ENCODE results near the gene SLC22A1.

Gene SLC22A1

GRCh38 chr6:160190081-160190480, 68.5 kb downstream of the SLC22A1 start:
- Histone ChIP-seq H3K4me3 (ENCODE audit: low read length in 2 of 2) (no peak overlapping the region), H3K9ac (ENCODE audit: low read depth in 1 of 2, low read length in 2 of 2) (no peak overlapping the region), H3K4me1 (ENCODE audit: control insufficient read depth in 2 of 2, insufficient read depth in 2 of 2, low read length in 2 of 2) (no peaks in the 10 kb centered on the region), H3K9me3 (ENCODE audit: control insufficient read depth in 2 of 2, low read length in 2 of 2) (peaks cover 0 to 5% of the 10 kb centered on the region in 2 donors), H3K36me3 (ENCODE audit: control insufficient read depth in 2 of 2, insufficient read depth in 2 of 2, low read length in 2 of 2) (no peaks in the 10 kb centered on the region), H3K27ac (ENCODE audit: low read depth in 2 of 2, low read length in 2 of 2) (no peak overlapping the region), H3K27me3 (ENCODE audit: control insufficient read depth in 2 of 2, insufficient read depth in 2 of 2, low read length in 2 of 2) (no peaks in the 10 kb centered on the region)

- peaks cover 0 to 5% of the 10 kb centered on the region in 2 donors for H3K9me3 ChIP-seq (ENCODE audit: control insufficient read depth in 2 of 2, low read length in 2 of 2)
- no peak overlapping the region for H3K27ac ChIP-seq (ENCODE audit: low read depth in 2 of 2, low read length in 2 of 2)
- H3K36me3 ChIP-seq (ENCODE audit: control insufficient read depth in 2 of 2, insufficient read depth in 2 of 2, low read length in 2 of 2): no peaks in the 10 kb centered on the region
- no peaks in the 10 kb centered on the region for H3K4me1 ChIP-seq (ENCODE audit: control insufficient read depth in 2 of 2, insufficient read depth in 2 of 2, low read length in 2 of 2)
- H3K27me3 ChIP-seq (ENCODE audit: control insufficient read depth in 2 of 2, insufficient read depth in 2 of 2, low read length in 2 of 2): no peaks in the 10 kb centered on the region
- no peak overlapping the region for H3K9ac ChIP-seq (ENCODE audit: low read depth in 1 of 2, low read length in 2 of 2)
- H3K4me3 ChIP-seq (ENCODE audit: low read length in 2 of 2): no peak overlapping the region
Measured at GRCh38 chr6:160190973-160191372, 69.4 kb downstream of the SLC22A1 start.

DNA sequence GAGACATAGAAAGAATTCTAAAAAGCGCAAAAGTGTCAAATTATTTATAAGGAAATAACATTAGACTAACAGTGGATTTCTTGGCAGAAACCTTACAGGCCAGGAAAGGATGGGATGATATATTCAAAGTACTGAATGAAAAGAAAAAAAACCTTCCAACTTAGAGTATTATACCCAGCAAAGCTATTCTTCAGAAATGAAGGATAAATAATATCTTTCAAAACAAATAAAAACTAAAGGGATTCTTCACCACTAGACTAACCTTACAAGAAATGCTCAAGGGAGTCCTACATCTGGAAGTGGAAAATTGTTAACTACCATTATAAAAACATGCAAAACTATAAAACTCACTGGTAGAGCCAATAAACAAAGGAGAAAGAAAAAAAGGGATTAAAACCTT, 71.2 kb downstream of the SLC22A1 start:
- Histone ChIP-seq H3K27ac (ENCODE audit: low read depth in 2 of 2, low read length in 2 of 2) (no peak overlapping the region), H3K9me3 (ENCODE audit: control insufficient read depth in 2 of 2, low read length in 2 of 2) (peaks cover 0 to 5% of the 10 kb centered on the region in 2 donors), H3K4me3 (ENCODE audit: low read length in 2 of 2) (no peak overlapping the region), H3K4me1 (ENCODE audit: control insufficient read depth in 2 of 2, insufficient read depth in 2 of 2, low read length in 2 of 2) (no peaks in the 10 kb centered on the region), H3K36me3 (ENCODE audit: control insufficient read depth in 2 of 2, insufficient read depth in 2 of 2, low read length in 2 of 2) (no peaks in the 10 kb centered on the region), H3K9ac (ENCODE audit: low read depth in 1 of 2, low read length in 2 of 2) (no peak overlapping the region), H3K27me3 (ENCODE audit: control insufficient read depth in 2 of 2, insufficient read depth in 2 of 2, low read length in 2 of 2) (no peaks in the 10 kb centered on the region)

- no peaks in the 10 kb centered on the region for H3K27me3 ChIP-seq (ENCODE audit: control insufficient read depth in 2 of 2, insufficient read depth in 2 of 2, low read length in 2 of 2)
- no peak overlapping the region for H3K9ac ChIP-seq (ENCODE audit: low read depth in 1 of 2, low read length in 2 of 2)
- H3K4me1 ChIP-seq (ENCODE audit: control insufficient read depth in 2 of 2, insufficient read depth in 2 of 2, low read length in 2 of 2): peaks cover 4 to 6% of the 10 kb centered on the region in 2 donors
- no peak overlapping the region for H3K4me3 ChIP-seq (ENCODE audit: low read length in 2 of 2)
- H3K9me3 ChIP-seq (ENCODE audit: control insufficient read depth in 2 of 2, low read length in 2 of 2): peaks cover 0 to 5% of the 10 kb centered on the region in 2 donors
- no peaks in the 10 kb centered on the region for H3K36me3 ChIP-seq (ENCODE audit: control insufficient read depth in 2 of 2, insufficient read depth in 2 of 2, low read length in 2 of 2)
- H3K27ac ChIP-seq (ENCODE audit: low read depth in 2 of 2, low read length in 2 of 2): no peak overlapping the region
Measured at GRCh38 chr6:160194808-160195207, 73.2 kb downstream of the SLC22A1 start.

DNA sequence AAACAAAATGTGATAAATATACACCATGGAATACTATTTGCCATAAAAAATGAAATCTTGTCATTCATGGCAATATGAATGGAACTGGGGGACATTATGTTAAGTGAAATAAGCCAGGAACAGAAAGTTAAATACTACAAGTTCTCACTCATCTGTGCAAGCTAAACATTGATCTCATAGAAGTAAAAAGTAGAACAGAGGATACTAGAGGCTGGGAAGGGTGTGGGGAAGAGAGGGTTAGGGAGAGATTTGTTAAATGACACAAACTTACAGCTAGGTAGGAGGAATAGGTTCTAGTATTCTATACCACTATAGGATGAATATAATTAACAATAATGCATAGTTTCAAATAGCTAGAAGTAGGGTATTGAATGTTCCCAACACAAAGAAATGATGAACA, 76.0 kb downstream of the SLC22A1 start:
- peaks cover 4 to 6% of the 10 kb centered on the region in 2 donors for H3K4me1 ChIP-seq (ENCODE audit: control insufficient read depth in 2 of 2, insufficient read depth in 2 of 2, low read length in 2 of 2)
- peaks cover 0 to 5% of the 10 kb centered on the region in 2 donors for H3K9me3 ChIP-seq (ENCODE audit: control insufficient read depth in 2 of 2, low read length in 2 of 2)
- H3K4me3 ChIP-seq (ENCODE audit: low read length in 2 of 2): no peak overlapping the region
- no peak overlapping the region for H3K9ac ChIP-seq (ENCODE audit: low read depth in 1 of 2, low read length in 2 of 2)
- H3K36me3 ChIP-seq (ENCODE audit: control insufficient read depth in 2 of 2, insufficient read depth in 2 of 2, low read length in 2 of 2): no peaks in the 10 kb centered on the region
- H3K27ac ChIP-seq (ENCODE audit: low read depth in 2 of 2, low read length in 2 of 2): no peak overlapping the region
- H3K27me3 ChIP-seq (ENCODE audit: control insufficient read depth in 2 of 2, insufficient read depth in 2 of 2, low read length in 2 of 2): no peaks in the 10 kb centered on the region

GRCh38 chr6:160198606-160199211, 77.1 kb downstream of the SLC22A1 start:
- Histone ChIP-seq H3K9ac (ENCODE audit: low read depth in 1 of 2, low read length in 2 of 2) (peak overlapping the region; percentile 18 to 44), H3K4me1 (ENCODE audit: control insufficient read depth in 2 of 2, insufficient read depth in 2 of 2, low read length in 2 of 2) (peaks cover 4 to 9% of the 10 kb centered on the region in 2 donors), H3K36me3 (ENCODE audit: control insufficient read depth in 2 of 2, insufficient read depth in 2 of 2, low read length in 2 of 2) (no peaks in the 10 kb centered on the region), H3K27me3 (ENCODE audit: control insufficient read depth in 2 of 2, insufficient read depth in 2 of 2, low read length in 2 of 2) (no peaks in the 10 kb centered on the region), H3K9me3 (ENCODE audit: control insufficient read depth in 2 of 2, low read length in 2 of 2) (no peaks in the 10 kb centered on the region), H3K4me3 (ENCODE audit: low read length in 2 of 2) (peak overlapping the region; percentile 14 to 59), H3K27ac (ENCODE audit: low read depth in 2 of 2, low read length in 2 of 2) (peak overlapping the region; percentile 74 to 80)

GRCh38 chr6:160201061-160201460, 79.4 kb downstream of the SLC22A1 start:
- no peak overlapping the region for H3K27ac ChIP-seq (ENCODE audit: low read depth in 2 of 2, low read length in 2 of 2)
- H3K36me3 ChIP-seq (ENCODE audit: control insufficient read depth in 2 of 2, insufficient read depth in 2 of 2, low read length in 2 of 2): no peaks in the 10 kb centered on the region
- no peak overlapping the region for H3K9ac ChIP-seq (ENCODE audit: low read depth in 1 of 2, low read length in 2 of 2)

GRCh38 chr6:160202411-160202810, 80.8 kb downstream of the SLC22A1 start:
- Histone ChIP-seq H3K4me1 (ENCODE audit: control insufficient read depth in 2 of 2, insufficient read depth in 2 of 2, low read length in 2 of 2) (peaks cover 4 to 18% of the 10 kb centered on the region in 2 donors), H3K27ac (ENCODE audit: low read depth in 2 of 2, low read length in 2 of 2) (no peak overlapping the region), H3K4me3 (ENCODE audit: low read length in 2 of 2) (no peak overlapping the region), H3K36me3 (ENCODE audit: control insufficient read depth in 2 of 2, insufficient read depth in 2 of 2, low read length in 2 of 2) (no peaks in the 10 kb centered on the region), H3K9ac (ENCODE audit: low read depth in 1 of 2, low read length in 2 of 2) (no peak overlapping the region), H3K27me3 (ENCODE audit: control insufficient read depth in 2 of 2, insufficient read depth in 2 of 2, low read length in 2 of 2) (no peaks in the 10 kb centered on the region), H3K9me3 (ENCODE audit: control insufficient read depth in 2 of 2, low read length in 2 of 2) (no peaks in the 10 kb centered on the region)

More at GRCh38 chr6:160201061-160201460, 79.4 kb downstream of the SLC22A1 start:
- no peaks in the 10 kb centered on the region for H3K27me3 ChIP-seq (ENCODE audit: control insufficient read depth in 2 of 2, insufficient read depth in 2 of 2, low read length in 2 of 2)
- H3K4me1 ChIP-seq (ENCODE audit: control insufficient read depth in 2 of 2, insufficient read depth in 2 of 2, low read length in 2 of 2): peaks cover 4 to 18% of the 10 kb centered on the region in 2 donors
- H3K9me3 ChIP-seq (ENCODE audit: control insufficient read depth in 2 of 2, low read length in 2 of 2): no peaks in the 10 kb centered on the region
- H3K4me3 ChIP-seq (ENCODE audit: low read length in 2 of 2): no peak overlapping the region

DNA sequence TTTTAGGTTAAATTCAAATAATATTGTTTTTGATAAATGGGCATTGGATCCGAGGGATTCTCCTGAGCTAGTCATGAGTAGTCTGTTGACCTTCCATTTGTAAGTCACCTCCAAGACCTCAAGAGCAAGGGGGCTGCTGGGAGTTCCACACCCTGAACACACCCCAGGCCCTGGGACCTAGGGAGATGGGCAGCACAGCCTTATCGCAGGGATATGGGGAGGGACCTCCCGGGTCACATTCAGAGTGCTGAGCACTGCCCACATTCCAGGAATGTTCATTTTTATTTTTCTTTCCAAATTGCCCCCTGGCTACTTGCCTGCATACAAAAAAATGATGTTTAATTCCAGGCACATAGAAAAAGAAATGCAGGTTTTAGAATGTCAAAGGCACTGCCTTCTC, 81.5 kb downstream of the SLC22A1 start:
- H3K4me1 ChIP-seq (ENCODE audit: control insufficient read depth in 2 of 2, insufficient read depth in 2 of 2, low read length in 2 of 2): peaks cover 4 to 18% of the 10 kb centered on the region in 2 donors
- H3K36me3 ChIP-seq (ENCODE audit: control insufficient read depth in 2 of 2, insufficient read depth in 2 of 2, low read length in 2 of 2): no peaks in the 10 kb centered on the region
- H3K4me3 ChIP-seq (ENCODE audit: low read length in 2 of 2): no peak overlapping the region
- no peaks in the 10 kb centered on the region for H3K27me3 ChIP-seq (ENCODE audit: control insufficient read depth in 2 of 2, insufficient read depth in 2 of 2, low read length in 2 of 2)
- no peaks in the 10 kb centered on the region for H3K9me3 ChIP-seq (ENCODE audit: control insufficient read depth in 2 of 2, low read length in 2 of 2)
- peak overlapping the region; percentile 9 to 45 for H3K27ac ChIP-seq (ENCODE audit: low read depth in 2 of 2, low read length in 2 of 2)
- no peak overlapping the region for H3K9ac ChIP-seq (ENCODE audit: low read depth in 1 of 2, low read length in 2 of 2)

DNA sequence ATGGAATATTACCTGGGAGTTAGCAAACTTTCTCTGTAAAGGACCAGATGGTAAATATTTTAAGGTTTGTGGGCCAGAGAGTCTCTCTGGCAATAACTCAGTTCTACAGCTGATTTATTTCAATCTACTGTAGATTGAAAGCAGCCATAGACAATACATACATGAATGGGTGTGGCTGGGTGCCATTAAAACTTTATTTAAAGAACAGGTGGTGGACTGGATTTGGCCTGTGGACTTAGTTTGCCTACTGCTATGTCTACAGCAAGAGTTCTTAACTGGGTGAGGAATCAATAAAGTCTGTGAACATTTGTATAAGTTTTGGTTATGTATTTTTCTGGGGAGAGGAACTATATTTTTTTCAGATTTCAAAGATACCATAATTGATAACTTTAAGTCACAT, 81.9 kb downstream of the SLC22A1 start:
- Histone ChIP-seq H3K9ac (ENCODE audit: low read depth in 1 of 2, low read length in 2 of 2) (no peak overlapping the region), H3K36me3 (ENCODE audit: control insufficient read depth in 2 of 2, insufficient read depth in 2 of 2, low read length in 2 of 2) (no peaks in the 10 kb centered on the region), H3K9me3 (ENCODE audit: control insufficient read depth in 2 of 2, low read length in 2 of 2) (no peaks in the 10 kb centered on the region), H3K27me3 (ENCODE audit: control insufficient read depth in 2 of 2, insufficient read depth in 2 of 2, low read length in 2 of 2) (no peaks in the 10 kb centered on the region), H3K27ac (ENCODE audit: low read depth in 2 of 2, low read length in 2 of 2) (peak overlapping the region; percentile 9 to 45), H3K4me1 (ENCODE audit: control insufficient read depth in 2 of 2, insufficient read depth in 2 of 2, low read length in 2 of 2) (peaks cover 4 to 16% of the 10 kb centered on the region in 2 donors), H3K4me3 (ENCODE audit: low read length in 2 of 2) (no peak overlapping the region)
